ENCODE results near the gene ZBTB37. TPM values are rescaled to one million over a fixed set of nuclear protein-coding genes. Genes with fewer than 3 reads are reported as not detected.
"Not testable (repeated sequence)": the region's sequence is repeated elsewhere in the genome, so short reads cannot be mapped to it uniquely, and the experiment has no call there.

Gene ZBTB37
- total and polyA plus RNA-seq, 4 donors, result 8.5 to 27.9 (median 17.5) TPM

GRCh38 chr1:173917635-173918493 lies 49.7 kb downstream of the ZBTB37 start:
- Histone ChIP-seq H3K4me3 (ENCODE audit: low read depth, low read length) (no peak overlapping the region), H3K4me1 (ENCODE audit: control insufficient read depth, insufficient read depth, low read length) (no peaks in the 10 kb centered on the region), H3K27me3 (ENCODE audit: control insufficient read depth, insufficient read depth, low read length) (no peaks in the 10 kb centered on the region), H3K27ac (ENCODE audit: low read depth, low read length) (no peak overlapping the region), H3K9me3 (ENCODE audit: control insufficient read depth, insufficient read depth, low read length) (no peaks in the 10 kb centered on the region), H3K36me3 (ENCODE audit: control insufficient read depth, insufficient read depth, low read length) (no peaks in the 10 kb centered on the region)
- no peak for DNase-seq (ENCODE audit: low read depth in 4 of 6, low spot score in 6 of 6)
- WGBS (ENCODE audit: insufficient coverage), result 81% methylated on average over 7 of the region's 12 CpGs

- Histone ChIP-seq H3K27me3 (ENCODE audit: control insufficient read depth, insufficient read depth, low read length) (no peaks in the 10 kb centered on the region), H3K9me3 (ENCODE audit: control insufficient read depth, insufficient read depth, low read length) (no peaks in the 10 kb centered on the region), H3K36me3 (ENCODE audit: control insufficient read depth, insufficient read depth, low read length) (no peaks in the 10 kb centered on the region), H3K4me1 (ENCODE audit: control insufficient read depth, insufficient read depth, low read length) (no peaks in the 10 kb centered on the region), H3K4me3 (ENCODE audit: low read depth, low read length) (no peak overlapping the region), H3K27ac (ENCODE audit: low read depth, low read length) (no peak overlapping the region)
- no peak for DNase-seq (ENCODE audit: low read depth in 4 of 6, low spot score in 6 of 6)
- WGBS (ENCODE audit: insufficient coverage), result no CpG with 5 or more reads among the region's 5 CpGs
Measured at GRCh38 chr1:173920861-173921260, 52.7 kb downstream of the ZBTB37 start.

GRCh38 chr1:173925306-173926242 lies 57.4 kb downstream of the ZBTB37 start:
- H3K27me3 ChIP-seq (ENCODE audit: control insufficient read depth, insufficient read depth, low read length), result no peaks in the 10 kb centered on the region
- no peak overlapping the region for H3K27ac ChIP-seq (ENCODE audit: low read depth, low read length)
- no peak for DNase-seq (ENCODE audit: low read depth in 4 of 6, low spot score in 6 of 6)
- H3K9me3 ChIP-seq (ENCODE audit: control insufficient read depth, insufficient read depth, low read length), result no peaks in the 10 kb centered on the region
- no peak overlapping the region for H3K4me3 ChIP-seq (ENCODE audit: low read depth, low read length)
- no peaks in the 10 kb centered on the region for H3K4me1 ChIP-seq (ENCODE audit: control insufficient read depth, insufficient read depth, low read length)
- WGBS (ENCODE audit: insufficient coverage), result 99% methylated on average over 8 of the region's 8 CpGs
- no peaks in the 10 kb centered on the region for H3K36me3 ChIP-seq (ENCODE audit: control insufficient read depth, insufficient read depth, low read length)

- not testable (repeated sequence) for H3K27ac ChIP-seq (ENCODE audit: low read depth, low read length); H3K9me3 ChIP-seq (ENCODE audit: control insufficient read depth, insufficient read depth, low read length); DNase-seq (ENCODE audit: low read depth in 4 of 6, low spot score in 6 of 6); H3K36me3 ChIP-seq (ENCODE audit: control insufficient read depth, insufficient read depth, low read length); H3K4me1 ChIP-seq (ENCODE audit: control insufficient read depth, insufficient read depth, low read length); H3K27me3 ChIP-seq (ENCODE audit: control insufficient read depth, insufficient read depth, low read length); H3K4me3 ChIP-seq (ENCODE audit: low read depth, low read length)
- no CpG with 5 or more reads among the region's 5 CpGs for WGBS (ENCODE audit: insufficient coverage)
Measured at GRCh38 chr1:173930541-173930940, 62.4 kb downstream of the ZBTB37 start.

GRCh38 chr1:173934440-173934839 lies 66.3 kb downstream of the ZBTB37 start:
- no peaks in the 10 kb centered on the region for H3K9me3 ChIP-seq (ENCODE audit: control insufficient read depth, insufficient read depth, low read length)
- H3K27ac ChIP-seq (ENCODE audit: low read depth, low read length), result no peak overlapping the region
- H3K4me3 ChIP-seq (ENCODE audit: low read depth, low read length), result no peak overlapping the region
- WGBS (ENCODE audit: insufficient coverage), result 80% methylated on average over 1 of the region's 1 CpG
- no peaks in the 10 kb centered on the region for H3K27me3 ChIP-seq (ENCODE audit: control insufficient read depth, insufficient read depth, low read length)
- DNase-seq (ENCODE audit: low read depth in 4 of 6, low spot score in 6 of 6), result no peak
- H3K36me3 ChIP-seq (ENCODE audit: control insufficient read depth, insufficient read depth, low read length), result peaks cover 6% of the 10 kb centered on the region
- no peaks in the 10 kb centered on the region for H3K4me1 ChIP-seq (ENCODE audit: control insufficient read depth, insufficient read depth, low read length)

GRCh38 chr1:173937062-173937461 lies 68.9 kb downstream of the ZBTB37 start:
- no peaks in the 10 kb centered on the region for H3K27me3 ChIP-seq (ENCODE audit: control insufficient read depth, insufficient read depth, low read length)
- no peak for DNase-seq (ENCODE audit: low read depth in 4 of 6, low spot score in 6 of 6)
- H3K27ac ChIP-seq (ENCODE audit: low read depth, low read length), result no peak overlapping the region
- no peaks in the 10 kb centered on the region for H3K4me1 ChIP-seq (ENCODE audit: control insufficient read depth, insufficient read depth, low read length)
- H3K9me3 ChIP-seq (ENCODE audit: control insufficient read depth, insufficient read depth, low read length), result no peaks in the 10 kb centered on the region
- H3K36me3 ChIP-seq (ENCODE audit: control insufficient read depth, insufficient read depth, low read length), result peaks cover 29% of the 10 kb centered on the region
- WGBS (ENCODE audit: insufficient coverage), result no CpG with 5 or more reads among the region's 2 CpGs
- H3K4me3 ChIP-seq (ENCODE audit: low read depth, low read length), result no peak overlapping the region

- H3K27me3 ChIP-seq (ENCODE audit: control insufficient read depth, insufficient read depth, low read length), result no peaks in the 10 kb centered on the region
- H3K9me3 ChIP-seq (ENCODE audit: control insufficient read depth, insufficient read depth, low read length), result no peaks in the 10 kb centered on the region
- H3K36me3 ChIP-seq (ENCODE audit: control insufficient read depth, insufficient read depth, low read length), result peaks cover 64% of the 10 kb centered on the region
- H3K27ac ChIP-seq (ENCODE audit: low read depth, low read length), result no peak overlapping the region
- no peak overlapping the region for H3K4me3 ChIP-seq (ENCODE audit: low read depth, low read length)
- 80% methylated on average over 1 of the region's 4 CpGs for WGBS (ENCODE audit: insufficient coverage)
- DNase-seq (ENCODE audit: low read depth in 4 of 6, low spot score in 6 of 6), result no peak
- no peaks in the 10 kb centered on the region for H3K4me1 ChIP-seq (ENCODE audit: control insufficient read depth, insufficient read depth, low read length)
Measured at GRCh38 chr1:173946380-173946921, 78.3 kb downstream of the ZBTB37 start.

- H3K36me3 ChIP-seq (ENCODE audit: control insufficient read depth, insufficient read depth, low read length), result peaks cover 54% of the 10 kb centered on the region
- H3K27ac ChIP-seq (ENCODE audit: low read depth, low read length), result no peak overlapping the region
- no peaks in the 10 kb centered on the region for H3K9me3 ChIP-seq (ENCODE audit: control insufficient read depth, insufficient read depth, low read length)
- no peak for DNase-seq (ENCODE audit: low read depth in 4 of 6, low spot score in 6 of 6)
- H3K4me3 ChIP-seq (ENCODE audit: low read depth, low read length), result no peak overlapping the region
- H3K27me3 ChIP-seq (ENCODE audit: control insufficient read depth, insufficient read depth, low read length), result no peaks in the 10 kb centered on the region
- H3K4me1 ChIP-seq (ENCODE audit: control insufficient read depth, insufficient read depth, low read length), result no peaks in the 10 kb centered on the region
- WGBS (ENCODE audit: insufficient coverage), result no CpG with 5 or more reads among the region's 4 CpGs
Measured at GRCh38 chr1:173948594-173948993, 80.4 kb downstream of the ZBTB37 start.
